ENCODE measurements around the gene APP.

- TF ChIP-seq POLR2A (IDR thresholded peaks at IDR 0.05; ENCODE audit: low read depth, low read length) (no peak), TAF1 (IDR thresholded peaks at IDR 0.05; ENCODE audit: borderline replicate concordance, low read depth, low read length) (no peak), POLR2AphosphoS5 (IDR thresholded peaks at IDR 0.05; ENCODE audit: low read depth, low read length) (no peak)
These were observed 332.9 kb downstream of the APP start for GRCh38 chr21:25837533-25838265.
